ENCODE results near the gene GATAD2A. TPM values are rescaled to one million over a fixed set of nuclear protein-coding genes. Genes with fewer than 3 reads are reported as not detected.
A peak's percentile ranks its signal among the peaks of the same experiment; 100 is the strongest.

Gene GATAD2A
- total RNA-seq, 1 experiment from 2014 or later, result 189 TPM

- peaks cover 9 to 19% (median 13%) of the 10 kb centered on the region in 3 experiments for H3K36me3 Mint-ChIP-seq (ENCODE audit: insufficient read depth in 1 of 3, low read depth in 3 of 3)
- Histone ChIP-seq H2BK12ac (ENCODE audit: insufficient read length, low read depth, low read length) (no peak overlapping the region), H4K91ac (ENCODE audit: insufficient read length, low read depth, low read length) (no peak overlapping the region), H3K23ac (ENCODE audit: insufficient read length, low read depth, low read length) (no peak overlapping the region), H3K9me3 (ENCODE audit: control insufficient read depth, low read depth, low read length) (no peaks in the 10 kb centered on the region), H3K4me1 (ENCODE audit: insufficient read depth, low read length) (peaks cover 20% of the 10 kb centered on the region), H3T11ph (ENCODE audit: low read length) (no peak overlapping the region), H3K27ac (ENCODE audit: insufficient read length, low read depth, low read length) (no peak overlapping the region), H2BK20ac (ENCODE audit: low read depth, low read length, poor library complexity, severe bottlenecking) (no peak overlapping the region), H3K79me1 (ENCODE audit: insufficient read depth, low read depth, low read length, poor library complexity, severe bottlenecking) (peaks cover 3% of the 10 kb centered on the region), H2BK120ac (ENCODE audit: low read depth, low read length, poor library complexity, severe bottlenecking) (no peak overlapping the region), H3K4ac (ENCODE audit: low read depth, low read length) (no peak overlapping the region), H2AFZ (ENCODE audit: low read length) (no peak overlapping the region), H4K5ac (ENCODE audit: insufficient read length, low read depth, low read length) (no peak overlapping the region), H3K9ac (ENCODE audit: extremely low read depth, insufficient read length, low read length) (no peak overlapping the region), H3K27me3 (ENCODE audit: insufficient read depth, low read length) (no peaks in the 10 kb centered on the region), H2BK15ac (ENCODE audit: low read depth, low read length) (no peak overlapping the region), H4K20me1 (ENCODE audit: control insufficient read depth, insufficient read depth, insufficient read length) (peaks cover 2% of the 10 kb centered on the region), H2AK5ac (ENCODE audit: insufficient read length, low read length) (no peak overlapping the region), H4K8ac (replicated peaks; ENCODE audit: insufficient read length, low read depth, low read length) (no peak overlapping the region), H3K4me2 (ENCODE audit: insufficient read depth, insufficient read length, low read length) (peak overlapping the region; percentile 34), H3K14ac (ENCODE audit: insufficient read depth, low read length) (no peak overlapping the region; the same call in 1 of the 2 replicates), H3K56ac (ENCODE audit: insufficient read length, low read depth, low read length) (no peak overlapping the region), H3K18ac (ENCODE audit: insufficient read length, low read depth, low read length) (peak overlapping the region; percentile 28), H3K79me2 (ENCODE audit: insufficient read depth, low read length) (peaks cover 57% of the 10 kb centered on the region; the same call in 1 of the 2 replicates), H3K23me2 (ENCODE audit: insufficient read length, low read depth, low read length, poor library complexity, severe bottlenecking) (no peaks in the 10 kb centered on the region), H2BK5ac (ENCODE audit: insufficient read length, low read length) (no peak overlapping the region)
- peaks cover 3 to 4% of the 10 kb centered on the region in 2 experiments; a peak in 3 of 5 replicates for H3K9me3 Mint-ChIP-seq
- WGBS (ENCODE audit: extremely low coverage, insufficient read length, low lambda C conversion rate), result no CpG with 5 or more reads among the region's 18 CpGs
- H3K4me1 Mint-ChIP-seq, result peaks cover 72 to 73% of the 10 kb centered on the region in 2 experiments
- peaks cover 2% of the 10 kb centered on the region for H3K27me3 Mint-ChIP-seq (ENCODE audit: low read depth)
- DNase-seq, result peak; percentile 59
- peak overlapping the region; percentile 49 to 99 (median 96); a peak in 6 of 7 replicates for H3K27ac Mint-ChIP-seq
- H3K4me3 Mint-ChIP-seq, result peak overlapping the region in 1 of 2 experiments; percentile 68; a peak in 3 of 5 replicates
- no peak for TF ChIP-seq CTCF (conservative IDR thresholded peaks at IDR 0.05)
Observed at GRCh38 chr19:19460761-19461265, 55.3 kb downstream of the GATAD2A start.
